Measurements from ENCODE around the gene POM121L2.

DNA sequence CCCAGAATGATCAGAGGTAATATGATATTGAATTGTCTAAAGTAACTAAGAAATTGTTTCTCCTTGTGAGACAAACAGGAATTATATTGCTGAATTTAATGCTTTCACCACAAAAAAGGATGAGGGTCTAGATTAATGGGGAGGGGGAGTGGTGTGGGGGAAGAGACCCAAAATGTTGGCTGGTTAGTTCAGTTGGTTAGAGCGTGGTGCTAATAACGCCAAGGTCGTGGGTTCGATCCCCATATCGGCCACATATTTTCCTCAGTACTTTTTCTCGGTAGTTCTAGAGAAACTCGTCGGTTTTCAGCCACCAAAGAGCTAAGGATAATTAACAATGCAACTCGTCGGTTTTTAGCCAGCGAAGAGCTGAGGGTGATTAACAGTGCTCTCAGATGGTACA lies 38.3 kb downstream of the POM121L2 start:
- TF ChIP-seq CTCF (IDR thresholded peaks at IDR 0.05) (no peak), POLR2A (IDR thresholded peaks at IDR 0.05) (no peak)

All from heart left ventricle (tissue), 13 donors.